CD1c-positive myeloid dendritic cell (primary cell): ENCODE results near the gene USP1.

Experiments
- DNase-seq: peaks from one replicate; pipeline ENCODE4 v3.0.0-alpha.2; 2016; ENCODE audit errors: extremely low spot score

Gene USP1

DNA sequence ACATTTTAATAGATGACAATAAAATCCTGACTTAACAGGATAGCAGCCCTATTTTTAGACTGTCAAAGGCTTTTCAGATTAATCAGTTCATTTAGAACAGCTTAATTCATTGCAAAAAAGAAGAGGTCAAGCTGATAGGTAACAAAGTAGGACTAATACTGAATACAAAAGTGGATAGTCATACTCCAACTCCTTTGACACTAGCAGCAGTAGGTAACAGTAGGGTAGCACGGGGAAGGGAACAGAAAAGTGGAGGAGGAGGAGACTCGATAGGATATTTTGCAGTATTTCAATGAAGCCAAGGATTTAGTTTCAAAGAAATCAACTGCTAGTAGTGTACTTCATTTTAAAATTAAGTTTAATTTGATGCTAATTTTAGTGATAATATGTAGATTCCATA, 51.1 kb downstream of the USP1 start:
- no peak for DNase-seq

GRCh38 chr1:62492521-62492920, 55.7 kb downstream of the USP1 start:
- DNase-seq, result no peak

DNA sequence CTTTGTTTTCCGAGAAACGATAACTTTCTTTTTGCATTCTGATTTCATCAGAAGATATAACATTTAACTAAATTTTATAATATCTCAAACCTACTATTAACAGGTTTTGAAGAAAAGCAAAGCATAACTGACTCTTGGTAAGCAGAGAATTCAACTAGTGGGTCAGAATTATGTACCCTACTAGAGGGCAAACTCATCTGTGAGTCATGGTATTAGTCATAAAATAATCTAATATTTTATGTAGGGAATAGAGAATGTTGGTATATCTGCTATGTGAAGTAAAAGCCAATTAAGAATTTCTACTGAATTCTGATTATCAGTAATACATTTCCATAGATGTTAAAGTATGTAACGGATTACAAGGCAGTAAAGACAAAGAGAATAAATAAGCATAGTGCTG, 56.8 kb downstream of the USP1 start:
- DNase-seq, result no peak

DNA sequence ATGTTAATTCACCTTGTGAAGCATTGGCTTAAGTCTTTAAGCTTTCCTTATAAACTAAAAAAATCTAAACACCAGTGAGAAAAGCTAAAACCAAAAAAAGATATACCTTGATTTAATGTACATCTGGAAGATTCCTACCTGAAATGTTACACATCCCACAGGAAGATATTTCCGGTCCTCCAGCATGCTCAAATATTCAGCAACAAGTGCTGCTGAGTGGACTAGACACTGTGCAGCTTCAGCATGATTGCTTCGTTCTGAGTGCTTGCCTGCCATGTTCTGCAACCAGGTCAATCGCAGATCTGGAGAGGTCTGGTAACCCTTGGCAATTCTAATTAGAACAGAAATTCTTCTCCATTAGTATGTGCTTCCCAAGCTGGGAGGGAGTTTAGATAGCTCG, 57.3 kb downstream of the USP1 start:
- DNase-seq, result no peak

GRCh38 chr1:62500210-62500609, 63.4 kb downstream of the USP1 start:
- DNase-seq, result no peak
